ENCODE measurements around the gene RNF169. TPM values are rescaled to one million over a fixed set of nuclear protein-coding genes. Genes with fewer than 3 reads are reported as not detected.

The RNF169 gene
- total and polyA plus RNA-seq, 2 of the 8 experiments (the other 6 are each of a cell fraction or from before 2014, with no cell fraction given), result 3.6 to 12.5 TPM

GRCh38 chr11:74780248-74781005 is 31.8 kb downstream of the RNF169 start:
- no peak overlapping the region for H3K18ac ChIP-seq (ENCODE audit: extremely low read depth, low read length)
- H3K23ac ChIP-seq (ENCODE audit: insufficient read length), result no peak overlapping the region
- H3K9me3 ChIP-seq (ENCODE audit: insufficient read depth in 2 of 2, low read depth in 1 of 2, low read length in 1 of 2), result no peaks in the 10 kb centered on the region
- no peak overlapping the region; a peak in 1 of 7 replicates for H3K9ac ChIP-seq (replicated peaks in 1 of 4; ENCODE audit: extremely low read depth in 1 of 4, low read depth in 3 of 4, low read length in 3 of 4)
- H3K14ac ChIP-seq (ENCODE audit: insufficient read length), result no peak overlapping the region
- no peak overlapping the region for H3K27ac ChIP-seq (ENCODE audit: low read depth, low read length)
- H3K23me2 ChIP-seq (ENCODE audit: low read depth, low read length), result no peaks in the 10 kb centered on the region; the same call in 1 of the 2 replicates
- no peak overlapping the region for H4K5ac ChIP-seq (ENCODE audit: insufficient read length, low read depth, low read length)
- DNase-seq (ENCODE audit: low read depth in 1 of 2, low spot score in 2 of 2) (no peak), FAIRE-seq (no peak)
- H2BK5ac ChIP-seq (ENCODE audit: low read depth, low read length), result no peak overlapping the region
- H2BK15ac ChIP-seq (ENCODE audit: low read length), result no peak overlapping the region
- H2BK20ac ChIP-seq (ENCODE audit: low read length), result no peak overlapping the region
- no peaks in the 10 kb centered on the region for H3K27me3 ChIP-seq (replicated peaks in 1 of 4; ENCODE audit: control insufficient read depth in 3 of 4, extremely low read depth in 1 of 4, insufficient read depth in 3 of 4, low read length in 3 of 4)
- H2BK12ac ChIP-seq (ENCODE audit: low read depth, low read length), result no peak overlapping the region
- no peak overlapping the region for H4K91ac ChIP-seq (replicated peaks; ENCODE audit: insufficient read length, low read length)
- H4K20me1 ChIP-seq (replicated peaks in 1 of 2; ENCODE audit: control insufficient read depth in 1 of 2, insufficient read depth in 2 of 2, low read length in 2 of 2), result peaks cover 3 to 4% of the 10 kb centered on the region in 2 experiments
- H2AK5ac ChIP-seq (ENCODE audit: low read depth, low read length), result no peak overlapping the region
- ChIA-PET CTCF (ENCODE audit: partially characterized antibody) (no interaction called here), POLR2A (ENCODE audit: partially characterized antibody) (no interaction called here)
- H2AFZ ChIP-seq (ENCODE audit: low read length), result no peak overlapping the region
- H2BK120ac ChIP-seq (replicated peaks; ENCODE audit: low read depth, low read length), result no peak overlapping the region
- H3K4me2 ChIP-seq (ENCODE audit: insufficient read depth in 1 of 2, low read depth in 2 of 2, low read length in 2 of 2), result no peak overlapping the region
- no peak overlapping the region for H4K8ac ChIP-seq (ENCODE audit: extremely low read depth, insufficient read depth, low read length)
- peaks cover 0 to 54% of the 10 kb centered on the region in 2 experiments; a peak in 3 of 4 replicates for H3K79me2 ChIP-seq (ENCODE audit: control insufficient read depth in 1 of 2, insufficient read depth in 2 of 2, low read length in 2 of 2)
- H3K4me3 ChIP-seq (ENCODE audit: extremely low read depth in 1 of 4, insufficient read depth in 2 of 4, low read depth in 3 of 4, low read length in 4 of 4), result no peak overlapping the region
- H3K4me1 ChIP-seq (replicated peaks in 1 of 4; ENCODE audit: control insufficient read depth in 3 of 4, insufficient read depth in 4 of 4, low read length in 3 of 4), result peaks cover 0 to 4% (median 0%) of the 10 kb centered on the region in 4 experiments; a peak in 1 of 7 replicates
- H3K56ac ChIP-seq (replicated peaks; ENCODE audit: insufficient read length, low read depth, low read length), result no peak overlapping the region
- no peaks in the 10 kb centered on the region for H3K36me3 ChIP-seq (ENCODE audit: control insufficient read depth in 2 of 4, insufficient read depth in 4 of 4, low read length in 3 of 4)
- H3K4ac ChIP-seq (replicated peaks; ENCODE audit: insufficient read length, low read depth, low read length), result no peak overlapping the region
- 91% methylated on average over 4 of the region's 4 CpGs; no CpG with 5 or more reads in 1 of the 2 experiments for WGBS, 2 experiments (ENCODE audit: extremely low coverage in 1 of 2, insufficient coverage in 1 of 2, insufficient read length in 1 of 2, insufficient replicate concordance in 2 of 2, low coverage in 1 of 2, low lambda C conversion rate in 2 of 2, missing lambda C conversion rate in 1 of 2)
- peaks cover 11% of the 10 kb centered on the region; the same call in 1 of the 2 replicates for H3K79me1 ChIP-seq (ENCODE audit: low read depth, low read length)
- TF ChIP-seq CREB1 (IDR thresholded peaks at IDR 0.05) (no peak), KDM4A (IDR thresholded peaks at IDR 0.05; ENCODE audit: low read depth, low read length, severe bottlenecking) (no peak), CEBPB (IDR thresholded peaks at IDR 0.05; ENCODE audit: low read depth, low read length) (no peak)

Measured in H1 (cell line).